K562 (cell line): ENCODE results near the gene TTLL10. TPM values are rescaled to one million over a fixed set of nuclear protein-coding genes. Genes with fewer than 3 reads are reported as not detected.

Experiments
- ATAC-seq: fragments of 200-7000 bp; cut with Tn5 transposase; 3 replicates; pipeline ENCODE4 v1.9.1; 2020; ENCODE audit warnings: moderate library complexity
- BruUV-seq: library from RNA; stranded (reverse); fragments of 400-500 nt; replicated peaks from 2 replicates; lab custom pipeline; 2021; lab: Mats Ljungman, UMichigan
- CTCF ChIA-PET: fragments of 300-600 bp; formaldehyde crosslinking; extraction: SDS; loops from one replicate; lab custom pipeline; 2021; ENCODE audit warnings: low intra/inter-chr PET ratio; lab: Yijun Ruan, JAX
- POLR2A ChIA-PET: fragments of 300-600, 350-650 bp; sonication (Branson Sonifier 250); formaldehyde crosslinking; extraction: SDS; loops from one replicate; lab custom pipeline; 2021; ENCODE audit warnings: antibody characterized with exemption, inconsistent platforms; lab: Yijun Ruan, JAX
- DNase-seq, 4 experiments: peaks; one replicate each; pipeline versions ENCODE4 v3.0.0 to v3.0.0-alpha.2; 2011 to 2018; ENCODE audit warnings: low spot score in 3 of 4, mixed read lengths in 3 of 4; ENCODE audit errors: extremely low read depth in 1 of 4
- FAIRE-seq: peaks from 2 replicates; lab custom pipeline; 2011; peaks lifted over from hg19 to GRCh38; lab: Jason Lieb, UNC
- H2AFZ ChIP-seq: 2 replicates; pipeline ENCODE4 v1.6.0; 2011; ENCODE audit warnings: low read depth, low read length, control low read depth, inconsistent platforms
- H3K27ac ChIP-seq: fragments of 200-600 bp; 3 replicates; pipeline ENCODE4 v1.8.0; 2011; ENCODE audit warnings: low read depth, mild to moderate bottlenecking, control low read depth, inconsistent platforms, low read length, moderate library complexity, mixed read lengths; ENCODE audit errors: extremely low read depth
- H3K27me3 ChIP-seq, 2 experiments: fragments of 300-600 bp in 1 of 2; 2 replicates in 1 of 2; 3 replicates in 1 of 2; pipeline versions ENCODE4 v1.6.0 to v1.8.0; 2011; ENCODE audit warnings: inconsistent platforms in 2 of 2, low read length in 2 of 2, mild to moderate bottlenecking in 1 of 2, mixed read lengths in 1 of 2, moderate library complexity in 1 of 2; ENCODE audit not compliant: control insufficient read depth in 2 of 2, insufficient read depth in 2 of 2
- H3K36me3 ChIP-seq: fragments of 300-600 bp; 3 replicates; pipeline ENCODE4 v1.8.0; 2011; ENCODE audit warnings: mild to moderate bottlenecking, low read length, inconsistent platforms; ENCODE audit not compliant: control insufficient read depth, insufficient read depth
- H3K4me1 ChIP-seq, 2 experiments: fragments of 200-600 bp in 1 of 2; replicated peaks in 1 of 2; 2 replicates in 1 of 2; 3 replicates in 1 of 2; pipeline versions ENCODE4 v1.5.1 to v1.8.0; 2011; ENCODE audit warnings: inconsistent platforms in 2 of 2, low read length in 2 of 2, mild to moderate bottlenecking in 1 of 2, mixed read lengths in 1 of 2, moderate library complexity in 1 of 2; ENCODE audit not compliant: control insufficient read depth in 2 of 2, insufficient read depth in 2 of 2
- H3K4me2 ChIP-seq: 2 replicates; pipeline ENCODE4 v1.6.1; 2011; ENCODE audit warnings: low read length, control low read depth, inconsistent platforms, mixed read lengths; ENCODE audit not compliant: insufficient read depth
- H3K4me3 ChIP-seq: fragments of 200-600 bp; sonication (generic), shearing (Covaris generic); 2 replicates; pipeline ENCODE4 v1.5.1; 2016; ENCODE audit warnings: control low read depth, inconsistent platforms
- H3K79me2 ChIP-seq: fragments of 200-600 bp; 3 replicates; pipeline ENCODE4 v1.8.0; 2011; ENCODE audit warnings: low read length, inconsistent platforms; ENCODE audit not compliant: control insufficient read depth, insufficient read depth
- H3K9ac ChIP-seq, 2 experiments: 2 replicates each; pipeline versions ENCODE4 v1.6.0 to v1.6.1; 2011; ENCODE audit warnings: low read depth in 2 of 2, low read length in 2 of 2, control low read depth in 1 of 2, inconsistent platforms in 1 of 2, mild to moderate bottlenecking in 1 of 2, mixed read lengths in 1 of 2; ENCODE audit not compliant: insufficient read depth in 1 of 2
- H3K9me1 ChIP-seq: one replicate; pipeline ENCODE4 v1.6.0; 2011; ENCODE audit warnings: inconsistent platforms, mild to moderate bottlenecking, low read length, moderate library complexity; ENCODE audit not compliant: control insufficient read depth, insufficient read depth
- H3K9me3 ChIP-seq: replicated peaks from 2 replicates; pipeline ENCODE4 v1.5.1; 2011; ENCODE audit warnings: low read depth, low read length, inconsistent platforms; ENCODE audit not compliant: control insufficient read depth, insufficient read depth
- H4K20me1 ChIP-seq: replicated peaks from 2 replicates; pipeline ENCODE4 v1.6.1; 2011; ENCODE audit warnings: low read length, inconsistent platforms, mixed read lengths; ENCODE audit not compliant: control insufficient read depth, insufficient read depth
- EP400 ChIP-seq: fragments of 450-650 bp; IDR thresholded peaks from 2 replicates; pipeline ENCODE4 v1.6.1; 2017; ENCODE audit warnings: antibody characterized with exemption, mild to moderate bottlenecking, moderate library complexity
- ESRRA ChIP-seq: fragments of 450-650 bp; IDR thresholded peaks from 2 replicates; pipeline ENCODE4 v1.6.1; 2014; ENCODE audit warnings: low read depth, mild to moderate bottlenecking, moderate library complexity, borderline replicate concordance
- FOXK2 ChIP-seq, 2 experiments: fragments of 450-650 bp; IDR thresholded peaks in 1 of 2; conservative IDR thresholded peaks in 1 of 2; 2 replicates each; pipeline ENCODE4 v1.6.1; 2016; ENCODE audit warnings: low read depth in 2 of 2, mild to moderate bottlenecking in 1 of 2
- FOXP4 ChIP-seq: sonication (generic); formaldehyde crosslinking; IDR thresholded peaks from 2 replicates; pipeline ENCODE4 v1.8.0; 2022; ENCODE audit warnings: mild to moderate bottlenecking, missing genetic modification reagents, borderline replicate concordance
- IFI16 ChIP-seq: fragments of 250-450 bp; sonication (Bioruptor Pico); IDR thresholded peaks from 2 replicates; pipeline ENCODE4 v2.1.2; 2022; ENCODE audit warnings: mild to moderate bottlenecking, inconsistent platforms
- KDM1A ChIP-seq, 2 experiments: fragments of 450-650 bp; IDR thresholded peaks; 2 replicates each; pipeline ENCODE4 v1.6.1; 2016; ENCODE audit warnings: mild to moderate bottlenecking in 2 of 2
- U2AF2 ChIP-seq: fragments of 200-400 bp; formaldehyde crosslinking; optimal IDR thresholded peaks from 2 replicates; pipeline ENCODE3; 2017; ENCODE audit warnings: low read depth, mild to moderate bottlenecking, low read length
- ZBTB1 ChIP-seq: sonication (generic); formaldehyde crosslinking; IDR thresholded peaks from 2 replicates; pipeline ENCODE4 v1.8.1; 2023; ENCODE audit warnings: missing genetic modification reagents, low read depth, mild to moderate bottlenecking, borderline replicate concordance
- ZNF212 ChIP-seq: fragments of 450-650 bp; formaldehyde crosslinking; IDR thresholded peaks from 2 replicates; pipeline ENCODE4 v1.4.0; 2020; ENCODE audit warnings: mild to moderate bottlenecking
- ZNF444 ChIP-seq: fragments of 250-450 bp; sonication (Bioruptor Pico); IDR thresholded peaks from 2 replicates; pipeline ENCODE4 v1.4.0; 2020; ENCODE audit warnings: mild to moderate bottlenecking, moderate library complexity
- ZNF695 ChIP-seq: fragments of 450-650 bp; formaldehyde crosslinking; IDR thresholded peaks from 2 replicates; pipeline ENCODE4 v1.4.0; 2020; ENCODE audit warnings: mild to moderate bottlenecking, moderate library complexity
- WGBS: fragments of 100-300 bp; shearing (Covaris generic); methylation state at CpG from one replicate; pipeline ENCODE4 v1.1.6; 2016; ENCODE audit warnings: low coverage, mixed read lengths; ENCODE audit not compliant: insufficient coverage; ENCODE audit errors: missing lambda C conversion rate; 5-methylcytosine and 5-hydroxymethylcytosine counted together
- in situ Hi-C: fragments of 300-500 bp; cut with MboI; formaldehyde crosslinking; loops from 4 replicates; pipeline ENCODE4 v1.15.0; 2018; ENCODE audit warnings: inconsistent platforms, mixed read lengths
- intact Hi-C: fragments of 100-400 bp; cut with micrococcal nuclease; formaldehyde crosslinking; loops from 2 replicates; pipeline ENCODE4 v1.14.2; 2022
- polyA plus RNA-seq, 8 experiments: library from polyadenylated mRNA; depleted of rRNA in 4 of 8; stranded (reverse) in 5 of 8; unstranded in 3 of 8; fragments of >200 nt; fragmentation: Nextera tagmentation in 2 of 8; fragmentation: Illumina TruSeq in 1 of 8; extraction: Ambion mirVana in 2 of 8; extraction: Trizol in 1 of 8; gene quantifications; 2 replicates each; pipeline versions ENCODE4 v1.2.1 to v1.2.3, GENCODE V29; 2011 to 2014; ENCODE audit warnings: inconsistent platforms in 1 of 8, missing spikeins in 1 of 8
- total RNA-seq, 7 experiments: library from RNA; depleted of rRNA in 6 of 7; stranded (reverse); fragments of >200 nt in 6 of 7; fragmentation: Illumina TruSeq in 2 of 7; extraction: Trizol in 2 of 7; gene quantifications; 2 replicates each; pipeline versions ENCODE4 v1.2.1 to v1.2.3, GENCODE V29; 2011 to 2021; ENCODE audit warnings: low replicate concordance in 1 of 7
- TF ChIP-seq, protein P1 (sequence below): sonication (generic); formaldehyde crosslinking; IDR thresholded peaks from 2 replicates; pipeline ENCODE4 v1.8.0; 2022; ENCODE audit warnings: mild to moderate bottlenecking, missing genetic modification reagents
- TF ChIP-seq, protein P2 (sequence below): fragments of 450-650 bp; IDR thresholded peaks from 2 replicates; pipeline ENCODE4 v1.6.1; 2016; ENCODE audit warnings: borderline replicate concordance

Gene TTLL10
- total and polyA plus RNA-seq, 9 of the 15 experiments (the other 6 are each of a cell fraction or from before 2014, with no cell fraction given) = not detected

GRCh38 chr1:1185101-1185765, 11.6 kb downstream of the TTLL10 start:
- Histone ChIP-seq H3K4me3 (no peak overlapping the region), H3K36me3 (no peaks in the 10 kb centered on the region), H3K9me3 (no peaks in the 10 kb centered on the region), H3K9ac (peak overlapping the region; percentile 45 to 84; a peak in 3 of 4 replicates), H4K20me1 (no peaks in the 10 kb centered on the region), H3K27ac (peak overlapping the region; percentile 50; the same call in 2 of the 3 replicates), H3K27me3 (peaks cover 0 to 6% of the 10 kb centered on the region in 2 experiments; a peak in 3 of 5 replicates), H3K4me2 (peak overlapping the region; percentile 54), H3K79me2 (no peaks in the 10 kb centered on the region), H2AFZ (peak overlapping the region; percentile 92), H3K9me1 (no peaks in the 10 kb centered on the region), H3K4me1 (peaks cover 10 to 52% of the 10 kb centered on the region in 2 experiments)
- DNase-seq (peak; percentile 71 to 88 (median 78)), FAIRE-seq (peak; percentile 94), ATAC-seq (peak; percentile 95)
- ChIA-PET POLR2A (interaction anchor here (0.6 kb wide), 1 partner anchor 1039 kb away, joined by 4 read pairs; no protein-coding TSS in a partner anchor), CTCF (no interaction called here)
- no TSS peak for BruUV-seq
- 48% methylated on average over 26 of the region's 31 CpGs for WGBS
- in situ Hi-C loops = no loop called here
- intact Hi-C loops = no loop called here
- TF ChIP-seq FOXP4 (no peak), ESRRA (peak; percentile 31; the same call in 1 of the 2 replicates), U2AF2 (no peak), FOXK2 (conservative IDR thresholded peaks at IDR 0.05 in 1 of 2, IDR thresholded peaks at IDR 0.05 in 1 of 2; ENCODE audit: low read depth in 2 of 2) (no peak), ZNF212 (no peak), ZNF444 (CRISPR knock-in tag) (no peak), EP400 (no peak), ZNF695 (CRISPR knock-in tag) (no peak), KDM1A (IDR thresholded peaks at IDR 0.05) (no peak), ZBTB1 (CRISPR knock-in tag) (no peak), IFI16 (CRISPR knock-in tag) (no peak)
- TF ChIP-seq, protein P1, sequence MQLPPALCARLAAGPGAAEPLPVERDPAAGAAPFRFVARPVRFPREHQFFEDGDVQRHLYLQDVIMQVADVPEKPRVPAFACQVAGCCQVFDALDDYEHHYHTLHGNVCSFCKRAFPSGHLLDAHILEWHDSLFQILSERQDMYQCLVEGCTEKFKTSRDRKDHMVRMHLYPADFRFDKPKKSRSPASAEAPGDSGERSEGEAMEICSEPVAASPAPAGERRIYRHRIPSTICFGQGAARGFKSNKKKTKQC (CRISPR knock-in tag) = no peak
- TF ChIP-seq, protein P2, sequence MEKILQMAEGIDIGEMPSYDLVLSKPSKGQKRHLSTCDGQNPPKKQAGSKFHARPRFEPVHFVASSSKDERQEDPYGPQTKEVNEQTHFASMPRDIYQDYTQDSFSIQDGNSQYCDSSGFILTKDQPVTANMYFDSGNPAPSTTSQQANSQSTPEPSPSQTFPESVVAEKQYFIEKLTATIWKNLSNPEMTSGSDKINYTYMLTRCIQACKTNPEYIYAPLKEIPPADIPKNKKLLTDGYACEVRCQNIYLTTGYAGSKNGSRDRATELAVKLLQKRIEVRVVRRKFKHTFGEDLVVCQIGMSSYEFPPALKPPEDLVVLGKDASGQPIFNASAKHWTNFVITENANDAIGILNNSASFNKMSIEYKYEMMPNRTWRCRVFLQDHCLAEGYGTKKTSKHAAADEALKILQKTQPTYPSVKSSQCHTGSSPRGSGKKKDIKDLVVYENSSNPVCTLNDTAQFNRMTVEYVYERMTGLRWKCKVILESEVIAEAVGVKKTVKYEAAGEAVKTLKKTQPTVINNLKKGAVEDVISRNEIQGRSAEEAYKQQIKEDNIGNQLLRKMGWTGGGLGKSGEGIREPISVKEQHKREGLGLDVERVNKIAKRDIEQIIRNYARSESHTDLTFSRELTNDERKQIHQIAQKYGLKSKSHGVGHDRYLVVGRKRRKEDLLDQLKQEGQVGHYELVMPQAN = no peak
